ENCODE results near the gene KLHDC4. TPM values are rescaled to one million over a fixed set of nuclear protein-coding genes. Genes with fewer than 3 reads are reported as not detected.

Gene KLHDC4
- total and polyA plus RNA-seq, 9 of the 15 experiments (the other 6 are each of a cell fraction or from before 2014, with no cell fraction given): 1.3 to 68.1 (median 32.8) TPM

DNA sequence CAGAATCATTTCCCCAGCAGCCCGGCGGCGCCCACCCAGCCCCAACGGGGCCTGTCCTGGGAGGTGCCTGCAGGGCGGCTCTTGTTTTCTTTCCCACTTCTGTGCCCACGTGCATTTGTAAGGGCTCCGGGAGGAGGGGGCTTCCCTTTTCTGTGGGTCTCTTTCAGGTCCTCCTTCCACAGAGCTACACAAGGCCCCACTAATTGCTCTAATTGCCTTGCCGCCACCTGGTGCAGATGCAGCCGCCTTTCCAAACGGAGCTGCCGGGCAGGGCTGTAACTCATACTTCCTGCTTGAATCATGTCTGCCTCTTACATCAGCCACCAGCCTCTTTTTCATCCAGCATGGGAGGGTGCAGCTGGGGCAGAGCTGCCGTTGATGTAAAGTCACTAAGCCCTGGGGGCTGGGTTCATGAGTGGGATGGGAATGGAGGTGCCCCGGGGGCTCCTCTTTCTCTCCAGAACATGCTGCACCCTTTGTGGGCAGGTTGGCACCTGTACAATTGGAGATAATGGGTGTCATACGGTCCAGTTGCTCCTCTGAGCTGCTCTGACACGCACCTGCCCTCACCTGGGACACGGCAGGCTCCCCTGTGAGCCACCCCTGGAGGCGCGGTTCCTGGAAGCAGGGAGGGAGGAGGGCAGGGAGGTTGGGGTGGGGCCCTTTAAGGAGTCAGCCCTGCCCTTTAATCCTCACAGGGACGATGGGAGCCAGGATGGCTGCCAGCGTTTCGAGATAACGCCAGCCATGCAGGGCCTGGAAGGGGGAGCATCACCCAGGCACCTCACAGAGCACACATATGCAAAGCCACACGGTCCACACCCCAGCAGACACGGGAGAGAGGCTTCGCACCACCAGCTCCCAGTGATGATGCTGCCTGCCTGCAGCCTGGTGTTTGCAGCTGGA lies 41.1 kb upstream of the KLHDC4 start:
- ChIA-PET POLR2A (interaction anchor here (0.6 to 2.7 kb wide), 20 partner anchors 9 to 758 kb away, joined by 3 to 10 read pairs (median 4); no protein-coding TSS in a partner anchor), CTCF (ENCODE audit: low intra/inter-chr PET ratio) (interaction anchor here (0.6 kb wide), 1 partner anchor 65 kb away, joined by 3 read pairs; no protein-coding TSS in a partner anchor)
- H3K9me1 ChIP-seq (ENCODE audit: control insufficient read depth, insufficient read depth, low read length): no peaks in the 10 kb centered on the region
- in situ Hi-C loops (cut with MboI) (no loop called here), intact Hi-C loops (cut with micrococcal nuclease) (loop anchor here (2.0 kb wide), 1 partner anchor 26 kb away; no protein-coding TSS in a partner anchor)
- peaks cover 0 to 6% of the 10 kb centered on the region in 2 experiments; a peak in 1 of 5 replicates for H3K27me3 ChIP-seq (ENCODE audit: control insufficient read depth in 2 of 2, insufficient read depth in 2 of 2, low read length in 2 of 2)
- H3K4me3 ChIP-seq: no peak overlapping the region
- no TSS peak for BruUV-seq (replicated peaks)
- H3K9me3 ChIP-seq (replicated peaks; ENCODE audit: control insufficient read depth, insufficient read depth, low read depth, low read length): no peaks in the 10 kb centered on the region
- FAIRE-seq (peak; percentile 49), ATAC-seq (peak; percentile 87), DNase-seq (ENCODE audit: extremely low read depth in 1 of 4, low spot score in 3 of 4) (peak; percentile 40 to 56 (median 51))
- H2AFZ ChIP-seq (ENCODE audit: low read depth, low read length): peak overlapping the region; percentile 61
- H3K27ac ChIP-seq (ENCODE audit: extremely low read depth, low read depth, low read length): peak overlapping the region; percentile 61; the same call in 2 of the 3 replicates
- WGBS (ENCODE audit: insufficient coverage, low coverage, missing lambda C conversion rate): 5% methylated on average over 15 of the region's 25 CpGs
- H3K4me1 ChIP-seq (replicated peaks in 1 of 2; ENCODE audit: control insufficient read depth in 2 of 2, insufficient read depth in 2 of 2, low read length in 2 of 2): peaks cover 30 to 31% of the 10 kb centered on the region in 2 experiments
- peak overlapping the region; percentile 53 for H3K4me2 ChIP-seq (ENCODE audit: insufficient read depth, low read length)
- no peaks in the 10 kb centered on the region for H4K20me1 ChIP-seq (replicated peaks; ENCODE audit: control insufficient read depth, insufficient read depth, low read length)
- H3K36me3 ChIP-seq (ENCODE audit: control insufficient read depth, insufficient read depth, low read length): no peaks in the 10 kb centered on the region
- H3K79me2 ChIP-seq (ENCODE audit: control insufficient read depth, insufficient read depth, low read length): no peaks in the 10 kb centered on the region
- H3K9ac ChIP-seq (ENCODE audit: insufficient read depth in 1 of 2, low read depth in 2 of 2, low read length in 2 of 2): peak overlapping the region; percentile 49 to 79; a peak in 3 of 4 replicates
- TF ChIP-seq ELF1 (tag; IDR thresholded peaks at IDR 0.05) (peak; percentile 74), KLF1 (tag; IDR thresholded peaks at IDR 0.05) (no peak), PHF21A (IDR thresholded peaks at IDR 0.05; ENCODE audit: borderline replicate concordance, low read depth) (no peak), ZNF696 (CRISPR knock-in tag; conservative IDR thresholded peaks at IDR 0.05) (no peak), BCL6 (CRISPR knock-in tag; IDR thresholded peaks at IDR 0.05) (no peak), ZNF766 (CRISPR knock-in tag; conservative IDR thresholded peaks at IDR 0.05) (peak; percentile 83), HDAC2 (IDR thresholded peaks at IDR 0.05) (peak; percentile 50; the same call in 1 of the 2 replicates), MYNN (IDR thresholded peaks at IDR 0.05) (no peak), MYNN (CRISPR knock-in tag; IDR thresholded peaks at IDR 0.05) (no peak), FOXJ2 (tag; IDR thresholded peaks at IDR 0.05) (0 out of 2 replicates have a peak, but pooled peaks have one; percentile 52), CBFA2T3 (IDR thresholded peaks at IDR 0.05) (no peak; the same call in 1 of the 2 replicates), JUNB (CRISPR knock-in tag; conservative IDR thresholded peaks at IDR 0.05) (0 out of 2 replicates have a peak, but pooled peaks have one; percentile 0)
- TF ChIP-seq, protein P1, sequence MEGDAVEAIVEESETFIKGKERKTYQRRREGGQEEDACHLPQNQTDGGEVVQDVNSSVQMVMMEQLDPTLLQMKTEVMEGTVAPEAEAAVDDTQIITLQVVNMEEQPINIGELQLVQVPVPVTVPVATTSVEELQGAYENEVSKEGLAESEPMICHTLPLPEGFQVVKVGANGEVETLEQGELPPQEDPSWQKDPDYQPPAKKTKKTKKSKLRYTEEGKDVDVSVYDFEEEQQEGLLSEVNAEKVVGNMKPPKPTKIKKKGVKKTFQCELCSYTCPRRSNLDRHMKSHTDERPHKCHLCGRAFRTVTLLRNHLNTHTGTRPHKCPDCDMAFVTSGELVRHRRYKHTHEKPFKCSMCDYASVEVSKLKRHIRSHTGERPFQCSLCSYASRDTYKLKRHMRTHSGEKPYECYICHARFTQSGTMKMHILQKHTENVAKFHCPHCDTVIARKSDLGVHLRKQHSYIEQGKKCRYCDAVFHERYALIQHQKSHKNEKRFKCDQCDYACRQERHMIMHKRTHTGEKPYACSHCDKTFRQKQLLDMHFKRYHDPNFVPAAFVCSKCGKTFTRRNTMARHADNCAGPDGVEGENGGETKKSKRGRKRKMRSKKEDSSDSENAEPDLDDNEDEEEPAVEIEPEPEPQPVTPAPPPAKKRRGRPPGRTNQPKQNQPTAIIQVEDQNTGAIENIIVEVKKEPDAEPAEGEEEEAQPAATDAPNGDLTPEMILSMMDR (IDR thresholded peaks at IDR 0.05 in 2 of 3, conservative IDR thresholded peaks at IDR 0.05 in 1 of 3; ENCODE audit: insufficient read depth in 2 of 3, low read depth in 1 of 3, low read length in 3 of 3): no peak
- TF ChIP-seq, protein P2, sequence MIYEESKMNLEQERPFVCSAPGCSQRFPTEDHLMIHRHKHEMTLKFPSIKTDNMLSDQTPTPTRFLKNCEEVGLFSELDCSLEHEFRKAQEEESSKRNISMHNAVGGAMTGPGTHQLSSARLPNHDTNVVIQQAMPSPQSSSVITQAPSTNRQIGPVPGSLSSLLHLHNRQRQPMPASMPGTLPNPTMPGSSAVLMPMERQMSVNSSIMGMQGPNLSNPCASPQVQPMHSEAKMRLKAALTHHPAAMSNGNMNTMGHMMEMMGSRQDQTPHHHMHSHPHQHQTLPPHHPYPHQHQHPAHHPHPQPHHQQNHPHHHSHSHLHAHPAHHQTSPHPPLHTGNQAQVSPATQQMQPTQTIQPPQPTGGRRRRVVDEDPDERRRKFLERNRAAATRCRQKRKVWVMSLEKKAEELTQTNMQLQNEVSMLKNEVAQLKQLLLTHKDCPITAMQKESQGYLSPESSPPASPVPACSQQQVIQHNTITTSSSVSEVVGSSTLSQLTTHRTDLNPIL (CRISPR knock-in tag; IDR thresholded peaks at IDR 0.05): no peak; the same call in 1 of the 2 replicates
- TF ChIP-seq, protein P3, sequence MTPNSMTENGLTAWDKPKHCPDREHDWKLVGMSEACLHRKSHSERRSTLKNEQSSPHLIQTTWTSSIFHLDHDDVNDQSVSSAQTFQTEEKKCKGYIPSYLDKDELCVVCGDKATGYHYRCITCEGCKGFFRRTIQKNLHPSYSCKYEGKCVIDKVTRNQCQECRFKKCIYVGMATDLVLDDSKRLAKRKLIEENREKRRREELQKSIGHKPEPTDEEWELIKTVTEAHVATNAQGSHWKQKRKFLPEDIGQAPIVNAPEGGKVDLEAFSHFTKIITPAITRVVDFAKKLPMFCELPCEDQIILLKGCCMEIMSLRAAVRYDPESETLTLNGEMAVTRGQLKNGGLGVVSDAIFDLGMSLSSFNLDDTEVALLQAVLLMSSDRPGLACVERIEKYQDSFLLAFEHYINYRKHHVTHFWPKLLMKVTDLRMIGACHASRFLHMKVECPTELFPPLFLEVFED (CRISPR knock-in tag; conservative IDR thresholded peaks at IDR 0.05): no peak
